C4-2B (cell line): ENCODE results near the gene TRIM4.
A peak's percentile ranks its signal among the peaks of the same experiment; 100 is the strongest.

Experiments used
- H3K27ac ChIP-seq: fragments of 450-650 bp; 2 replicates; pipeline ENCODE4 v1.5.1; 2017
- ZFX ChIP-seq: fragments of 450-650 bp; IDR thresholded peaks from 2 replicates; pipeline ENCODE4 v1.6.1; 2017
- TF ChIP-seq, protein P1 (sequence below): fragments of 450-650 bp; conservative IDR thresholded peaks from 2 replicates; pipeline ENCODE4 v1.5.1; 2017; ENCODE audit warnings: mild to moderate bottlenecking

TRIM4 gene

GRCh38 chr7:99928188-99928587, 8.9 kb upstream of the TRIM4 start:
- TF ChIP-seq, protein P1, sequence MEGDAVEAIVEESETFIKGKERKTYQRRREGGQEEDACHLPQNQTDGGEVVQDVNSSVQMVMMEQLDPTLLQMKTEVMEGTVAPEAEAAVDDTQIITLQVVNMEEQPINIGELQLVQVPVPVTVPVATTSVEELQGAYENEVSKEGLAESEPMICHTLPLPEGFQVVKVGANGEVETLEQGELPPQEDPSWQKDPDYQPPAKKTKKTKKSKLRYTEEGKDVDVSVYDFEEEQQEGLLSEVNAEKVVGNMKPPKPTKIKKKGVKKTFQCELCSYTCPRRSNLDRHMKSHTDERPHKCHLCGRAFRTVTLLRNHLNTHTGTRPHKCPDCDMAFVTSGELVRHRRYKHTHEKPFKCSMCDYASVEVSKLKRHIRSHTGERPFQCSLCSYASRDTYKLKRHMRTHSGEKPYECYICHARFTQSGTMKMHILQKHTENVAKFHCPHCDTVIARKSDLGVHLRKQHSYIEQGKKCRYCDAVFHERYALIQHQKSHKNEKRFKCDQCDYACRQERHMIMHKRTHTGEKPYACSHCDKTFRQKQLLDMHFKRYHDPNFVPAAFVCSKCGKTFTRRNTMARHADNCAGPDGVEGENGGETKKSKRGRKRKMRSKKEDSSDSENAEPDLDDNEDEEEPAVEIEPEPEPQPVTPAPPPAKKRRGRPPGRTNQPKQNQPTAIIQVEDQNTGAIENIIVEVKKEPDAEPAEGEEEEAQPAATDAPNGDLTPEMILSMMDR, result no peak
- no peak for TF ChIP-seq ZFX
- no peak overlapping the region for H3K27ac ChIP-seq

GRCh38 chr7:99927536-99927935, 8.2 kb upstream of the TRIM4 start:
- no peak overlapping the region for H3K27ac ChIP-seq
- TF ChIP-seq, protein P1, result no peak
- no peak for TF ChIP-seq ZFX

- no peak overlapping the region for H3K27ac ChIP-seq
- TF ChIP-seq, protein P1, result no peak
- no peak for TF ChIP-seq ZFX
Observed at GRCh38 chr7:99926321-99926720, 7.0 kb upstream of the TRIM4 start.

- TF ChIP-seq, protein P1, result no peak
- TF ChIP-seq ZFX, result no peak
- H3K27ac ChIP-seq, result no peak overlapping the region
Observed at GRCh38 chr7:99923200-99923599, 3.9 kb upstream of the TRIM4 start.

DNA sequence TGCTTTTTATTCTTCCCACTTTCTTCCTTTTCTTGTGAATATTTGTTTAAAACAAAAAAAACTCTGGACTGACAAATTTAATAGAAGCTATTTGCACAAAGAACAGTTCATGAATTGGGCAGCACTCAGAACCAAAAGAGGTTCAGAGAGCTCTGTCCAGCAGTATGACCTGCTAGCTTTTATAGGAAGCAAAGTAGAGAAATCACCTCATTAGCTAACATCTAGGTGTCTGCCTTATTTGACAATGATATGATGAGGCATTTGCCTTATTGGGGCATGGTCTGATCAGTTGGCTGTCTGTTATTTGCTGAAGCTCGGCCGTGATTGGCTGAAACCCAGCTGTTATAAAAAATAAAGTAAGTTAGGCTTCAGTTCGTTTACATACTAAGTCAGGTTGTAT, 819 bp upstream of the TRIM4 start:
- TF ChIP-seq, protein P1, result no peak
- no peak for TF ChIP-seq ZFX
- peak overlapping the region; percentile 93 for H3K27ac ChIP-seq

- H3K27ac ChIP-seq, result peak overlapping the region; percentile 93
Observed at GRCh38 chr7:99919814-99920112, 433 bp upstream of the TRIM4 start.

GRCh38 chr7:99910976-99911375, 8.4 kb downstream of the TRIM4 start:
- no peak overlapping the region for H3K27ac ChIP-seq
- no peak for TF ChIP-seq ZFX
- TF ChIP-seq, protein P1, result no peak

More at GRCh38 chr7:99919814-99920112, 433 bp upstream of the TRIM4 start:
- TF ChIP-seq ZFX, result no peak; the same call in 1 of the 2 replicates
- TF ChIP-seq, protein P1, result no peak
